Keratinocyte (primary cell): Measurements from ENCODE around the gene STK24. TPM values are rescaled to one million over a fixed set of nuclear protein-coding genes. Genes with fewer than 3 reads are reported as not detected.

Source experiments
- DNase-seq: peaks from one replicate; pipeline ENCODE4 v3.0.0-alpha.2; 2011; ENCODE audit warnings: low read depth, missing footprints, low spot score
- FAIRE-seq: peaks from 2 replicates; lab custom pipeline; 2011; peaks lifted over from hg19 to GRCh38; lab: Jason Lieb, UNC
- H2AFZ ChIP-seq: 2 replicates; pipeline ENCODE4 v1.6.0; 2012; ENCODE audit warnings: low read length, control low read depth, inconsistent platforms; ENCODE audit not compliant: control insufficient read depth
- H3K27ac ChIP-seq: 2 replicates; pipeline ENCODE4 v1.5.1; 2011; ENCODE audit warnings: low read length; ENCODE audit not compliant: control insufficient read depth, insufficient read depth
- H3K27me3 ChIP-seq: 3 replicates; pipeline ENCODE4 v1.6.0; 2011; ENCODE audit warnings: low read length; ENCODE audit not compliant: control insufficient read depth, insufficient read depth; ENCODE audit errors: extremely low read depth
- H3K36me3 ChIP-seq, 2 experiments: 2 replicates in 1 of 2; 3 replicates in 1 of 2; pipeline ENCODE4 v1.5.1; 2011; ENCODE audit warnings: low read length in 2 of 2, mild to moderate bottlenecking in 1 of 2; ENCODE audit not compliant: control insufficient read depth in 2 of 2, insufficient read depth in 2 of 2; ENCODE audit errors: extremely low read depth in 1 of 2
- H3K4me1 ChIP-seq: 3 replicates; pipeline ENCODE4 v1.5.1; 2011; ENCODE audit warnings: low read length; ENCODE audit not compliant: control insufficient read depth, insufficient read depth; ENCODE audit errors: extremely low read depth
- H3K4me2 ChIP-seq: 3 replicates; pipeline ENCODE4 v1.6.0; 2011; ENCODE audit warnings: low read depth, low read length; ENCODE audit not compliant: control insufficient read depth, insufficient read depth; ENCODE audit errors: extremely low read depth
- H3K4me3 ChIP-seq, 3 experiments: fragments of 200-600 bp in 1 of 3; sonication (generic) in 1 of 3; 2 replicates in 2 of 3; 3 replicates in 1 of 3; pipeline ENCODE4 v1.5.1; 2011 to 2016; ENCODE audit warnings: low read length in 3 of 3, mild to moderate bottlenecking in 3 of 3, control low read depth in 2 of 3, inconsistent platforms in 1 of 3, low read depth in 1 of 3, mixed read lengths in 1 of 3, mixed run types in 1 of 3, moderate library complexity in 1 of 3; ENCODE audit not compliant: control insufficient read depth in 2 of 3, insufficient read depth in 2 of 3; ENCODE audit errors: extremely low read depth in 1 of 3
- H3K79me2 ChIP-seq: 2 replicates; pipeline ENCODE4 v1.6.0; 2012; ENCODE audit warnings: low read length; ENCODE audit not compliant: control insufficient read depth, insufficient read depth
- H3K9ac ChIP-seq: 3 replicates; pipeline ENCODE4 v1.6.0; 2011; ENCODE audit warnings: low read length; ENCODE audit not compliant: control insufficient read depth, insufficient read depth; ENCODE audit errors: extremely low read depth
- H3K9me1 ChIP-seq: 3 replicates; pipeline ENCODE4 v1.6.0; 2011; ENCODE audit warnings: low read length; ENCODE audit not compliant: control insufficient read depth, insufficient read depth; ENCODE audit errors: extremely low read depth
- H3K9me3 ChIP-seq: 2 replicates; pipeline ENCODE4 v1.5.1; 2012; ENCODE audit warnings: low read depth, low read length; ENCODE audit not compliant: control insufficient read depth
- H4K20me1 ChIP-seq: 3 replicates; pipeline ENCODE4 v1.6.0; 2011; ENCODE audit warnings: low read length; ENCODE audit not compliant: control insufficient read depth, insufficient read depth; ENCODE audit errors: extremely low read depth
- CTCF ChIP-seq, 3 experiments: IDR thresholded peaks in 1 of 3; conservative IDR thresholded peaks in 1 of 3; optimal IDR thresholded peaks in 1 of 3; 2 replicates in 2 of 3; 3 replicates in 1 of 3; pipeline versions ENCODE3 to v1.5.1; 2011; ENCODE audit warnings: low read length in 3 of 3, mild to moderate bottlenecking in 3 of 3, moderate library complexity in 2 of 3, control low read depth in 1 of 3, inconsistent platforms in 1 of 3; ENCODE audit not compliant: insufficient read depth in 2 of 3; ENCODE audit errors: extremely low read depth in 1 of 3
- EZH2 ChIP-seq: IDR thresholded peaks from one replicate; pipeline ENCODE4 v1.6.1; 2012; ENCODE audit warnings: inconsistent platforms, mild to moderate bottlenecking, low read length, moderate library complexity
- dilution Hi-C: fragments of 300-500 bp; cut with MboI; formaldehyde crosslinking; loops from one replicate; pipeline ENCODE4 v1.7.0; 2020; ENCODE audit warnings: low sequenced_read_pairs; ENCODE audit not compliant: extremely low pct_ligation_motif_present
- polyA plus RNA-seq, 5 experiments: library from polyadenylated mRNA; depleted of rRNA in 3 of 5; stranded (reverse) in 3 of 5; stranded (forward) in 1 of 5; unstranded in 1 of 5; fragments of >200 nt; gene quantifications; 1 replicate in 1 of 5; 2 replicates in 3 of 5; 3 replicates in 1 of 5; pipeline versions ENCODE4 v1.2.1 to v1.2.3, GENCODE V29; 2011 to 2012; ENCODE audit warnings: missing spikeins in 2 of 5, low read depth in 1 of 5, low replicate concordance in 1 of 5

Gene STK24
- polyA plus RNA-seq, 1 donor (not counting 4 experiments of a cell fraction or from before 2014, with no cell fraction given) = 81.6 TPM

GRCh38 chr13:98461486-98462240, 115.2 kb downstream of the STK24 start:
- DNase-seq (no peak), FAIRE-seq (no peak)
- Histone ChIP-seq H3K36me3 (peaks cover 43 to 53% of the 10 kb centered on the region in 2 experiments), H3K9me1 (no peaks in the 10 kb centered on the region), H3K4me3 (no peak overlapping the region), H3K9ac (no peak overlapping the region), H3K27ac (no peak overlapping the region), H3K4me2 (no peak overlapping the region), H2AFZ (no peak overlapping the region), H3K27me3 (no peaks in the 10 kb centered on the region), H3K79me2 (peaks cover 38% of the 10 kb centered on the region), H4K20me1 (no peaks in the 10 kb centered on the region), H3K4me1 (peaks cover 10% of the 10 kb centered on the region), H3K9me3 (no peaks in the 10 kb centered on the region)
- dilution Hi-C loops = no loop called here
- TF ChIP-seq CTCF (optimal IDR thresholded peaks at IDR 0.05 in 1 of 3, IDR thresholded peaks at IDR 0.05 in 1 of 3, conservative IDR thresholded peaks at IDR 0.05 in 1 of 3; ENCODE audit: extremely low read depth in 1 of 3, insufficient read depth in 2 of 3, low read length in 3 of 3) (no peak), EZH2 (no peak)

- no peak overlapping the region for H3K4me2 ChIP-seq
- no peaks in the 10 kb centered on the region for H4K20me1 ChIP-seq
- H3K4me1 ChIP-seq = peaks cover 7% of the 10 kb centered on the region
- H3K4me3 ChIP-seq = no peak overlapping the region
- no peaks in the 10 kb centered on the region for H3K9me1 ChIP-seq
- no peak overlapping the region for H3K9ac ChIP-seq
- H2AFZ ChIP-seq = no peak overlapping the region
- peaks cover 32% of the 10 kb centered on the region for H3K79me2 ChIP-seq
- H3K27ac ChIP-seq = no peak overlapping the region
- TF ChIP-seq EZH2 = no peak
- TF ChIP-seq CTCF (optimal IDR thresholded peaks at IDR 0.05 in 1 of 3, IDR thresholded peaks at IDR 0.05 in 1 of 3, conservative IDR thresholded peaks at IDR 0.05 in 1 of 3; ENCODE audit: extremely low read depth in 1 of 3, insufficient read depth in 2 of 3, low read length in 3 of 3) = no peak
- FAIRE-seq (no peak), DNase-seq (no peak)
- H3K9me3 ChIP-seq = no peaks in the 10 kb centered on the region
- H3K27me3 ChIP-seq = no peaks in the 10 kb centered on the region
- dilution Hi-C loops = no loop called here
- H3K36me3 ChIP-seq = peaks cover 46 to 54% of the 10 kb centered on the region in 2 experiments
Observed at GRCh38 chr13:98460516-98460915, 116.4 kb downstream of the STK24 start.
